ENCODE measurements around the gene CWC15. TPM values are rescaled to one million over a fixed set of nuclear protein-coding genes. Genes with fewer than 3 reads are reported as not detected.

CWC15 gene
- total RNA-seq, 1 experiment from 2014 or later = 56.9 TPM

DNA sequence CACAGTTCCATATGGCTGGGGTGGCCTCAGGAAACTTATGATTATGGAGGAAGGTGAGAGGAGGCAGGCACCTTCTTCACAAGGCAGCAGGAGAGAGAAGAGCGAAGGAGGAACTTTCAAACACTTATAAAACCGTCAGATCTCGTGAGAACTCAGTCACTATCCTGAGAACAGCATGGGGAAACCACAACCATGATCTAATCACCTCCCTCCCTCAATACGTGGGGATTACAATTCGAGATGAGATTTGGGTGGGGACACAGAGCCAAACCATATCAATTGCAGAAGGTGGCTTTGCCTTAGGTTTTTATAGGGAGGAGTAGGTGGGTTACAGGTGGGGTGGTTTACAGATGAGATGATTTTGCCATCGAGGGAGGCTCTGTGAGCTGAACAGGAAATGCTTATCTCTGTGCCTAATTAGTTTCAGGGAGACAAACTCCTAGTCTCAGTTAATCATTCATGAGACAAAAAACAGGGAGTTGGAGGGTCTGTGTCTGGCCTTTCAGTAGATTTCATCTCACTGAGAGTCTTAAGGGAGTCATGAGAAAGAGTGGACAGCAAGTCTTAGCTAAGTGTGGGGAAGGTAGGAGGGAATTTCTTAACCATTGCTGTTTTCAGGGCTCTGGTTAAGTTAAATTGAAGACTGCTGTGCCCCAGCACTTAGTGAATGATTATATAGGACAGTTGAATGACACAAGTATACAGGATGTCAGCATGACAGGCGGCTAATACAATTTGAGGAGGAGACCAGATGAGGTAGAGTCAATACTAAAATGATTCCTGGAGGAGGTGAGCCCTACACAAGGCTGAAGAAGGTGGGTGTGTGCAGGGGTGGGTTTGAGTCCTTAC lies 47.7 kb downstream of the CWC15 start:
- POLR2A ChIA-PET (ENCODE audit: unreplicated experiment) = no interaction called here
- no peaks in the 10 kb centered on the region for H3K9me3 ChIP-seq (ENCODE audit: low read length)
- no peaks in the 10 kb centered on the region for H3K36me3 ChIP-seq (ENCODE audit: low read depth, low read length)
- no peak overlapping the region for H3K27ac ChIP-seq (ENCODE audit: low read length)
- intact Hi-C loops (cut with micrococcal nuclease) = no loop called here
- H3K4me3 ChIP-seq (ENCODE audit: low read length) = no peak overlapping the region
- H3K4me1 ChIP-seq (ENCODE audit: insufficient read depth, low read length) = no peaks in the 10 kb centered on the region
- H3K4me2 ChIP-seq (ENCODE audit: low read length) = no peak overlapping the region
- TF ChIP-seq EZH2phosphoT487 (IDR thresholded peaks at IDR 0.05; ENCODE audit: borderline replicate concordance, low read length) = no peak
- TF ChIP-seq EZH2 (IDR thresholded peaks at IDR 0.05; ENCODE audit: low read length, unreplicated experiment) = no peak
- TF ChIP-seq CTCF (conservative IDR thresholded peaks at IDR 0.05; ENCODE audit: low read depth, low read length) = no peak
- ATAC-seq (no peak), DNase-seq (no peak)
- H3K9ac ChIP-seq (ENCODE audit: low read length) = no peak overlapping the region
- no peak overlapping the region for H2AFZ ChIP-seq (ENCODE audit: low read length)
- H3K9me2 ChIP-seq (replicated peaks; ENCODE audit: low read length) = no peaks in the 10 kb centered on the region
- no peaks in the 10 kb centered on the region for H3K27me3 ChIP-seq (ENCODE audit: low read length)
- no peaks in the 10 kb centered on the region for H3K79me2 ChIP-seq (ENCODE audit: low read length)
- no peaks in the 10 kb centered on the region for H3F3A ChIP-seq (ENCODE audit: low read length, unreplicated experiment)
- no peaks in the 10 kb centered on the region for H4K20me1 ChIP-seq (ENCODE audit: low read length)
- no TSS peak for BruUV-seq (replicated peaks)
- CTCF ChIA-PET = no interaction called here

DNA sequence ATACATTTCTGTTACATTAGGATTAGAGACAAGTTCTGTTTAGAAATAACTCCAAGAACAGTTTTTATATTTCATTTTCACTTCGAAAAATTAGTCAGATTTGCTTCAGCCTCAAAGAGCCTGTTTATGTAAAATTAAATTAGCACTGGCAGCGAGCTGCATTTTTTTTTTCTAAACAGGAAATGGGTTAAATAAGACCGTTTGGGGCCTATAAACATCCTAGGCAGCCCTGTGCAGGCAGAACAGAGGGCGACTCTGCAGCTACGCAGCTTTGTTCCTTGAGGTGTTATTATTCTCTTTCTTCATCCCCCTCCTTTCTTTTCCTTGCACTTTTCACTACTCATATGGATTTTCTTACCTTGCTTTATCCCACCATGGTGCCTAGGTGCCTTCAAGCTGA lies 48.7 kb downstream of the CWC15 start:
- no peaks in the 10 kb centered on the region for H3K36me3 ChIP-seq (ENCODE audit: low read depth, low read length)
- H3K4me2 ChIP-seq (ENCODE audit: low read length) = no peak overlapping the region
- intact Hi-C loops (cut with micrococcal nuclease) = no loop called here
- H3F3A ChIP-seq (ENCODE audit: low read length, unreplicated experiment) = no peaks in the 10 kb centered on the region
- no peaks in the 10 kb centered on the region for H3K9me3 ChIP-seq (ENCODE audit: low read length)
- H3K79me2 ChIP-seq (ENCODE audit: low read length) = no peaks in the 10 kb centered on the region
- H3K4me3 ChIP-seq (ENCODE audit: low read length) = no peak overlapping the region
- no peaks in the 10 kb centered on the region for H3K9me2 ChIP-seq (replicated peaks; ENCODE audit: low read length)
- no peak overlapping the region for H3K27ac ChIP-seq (ENCODE audit: low read length)
- H2AFZ ChIP-seq (ENCODE audit: low read length) = no peak overlapping the region
- H3K27me3 ChIP-seq (ENCODE audit: low read length) = no peaks in the 10 kb centered on the region
- POLR2A ChIA-PET (ENCODE audit: unreplicated experiment) = no interaction called here
- ATAC-seq = no peak
- H4K20me1 ChIP-seq (ENCODE audit: low read length) = no peaks in the 10 kb centered on the region
- no peak for DNase-seq
- H3K9ac ChIP-seq (ENCODE audit: low read length) = no peak overlapping the region
- BruUV-seq (replicated peaks) = no TSS peak
- no peak for TF ChIP-seq CTCF (conservative IDR thresholded peaks at IDR 0.05; ENCODE audit: low read depth, low read length)
- TF ChIP-seq EZH2 (IDR thresholded peaks at IDR 0.05; ENCODE audit: low read length, unreplicated experiment) = no peak
- no peak for TF ChIP-seq EZH2phosphoT487 (IDR thresholded peaks at IDR 0.05; ENCODE audit: borderline replicate concordance, low read length)
- no peaks in the 10 kb centered on the region for H3K4me1 ChIP-seq (ENCODE audit: insufficient read depth, low read length)
- CTCF ChIA-PET = no interaction called here

DNA sequence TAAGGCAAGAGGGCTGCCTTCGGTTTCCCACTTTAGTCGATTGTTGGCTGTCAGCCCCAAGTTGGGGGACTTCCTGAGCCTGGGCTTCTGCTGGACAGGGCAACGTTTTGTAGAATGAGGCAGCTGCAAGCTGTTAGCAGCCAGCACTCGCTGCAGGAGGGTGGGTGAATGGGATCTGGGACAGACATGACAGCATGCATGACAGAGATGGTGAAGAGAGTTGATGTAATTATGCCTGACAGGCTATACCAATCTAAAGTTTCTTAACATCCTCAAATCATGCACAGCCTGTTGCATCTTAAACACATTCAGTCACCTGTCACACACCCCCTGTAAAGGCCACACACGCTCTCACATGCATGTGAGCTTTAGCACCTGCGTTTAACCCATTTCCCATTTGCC lies 49.2 kb downstream of the CWC15 start:
- H3K9me3 ChIP-seq (ENCODE audit: low read length) = no peaks in the 10 kb centered on the region
- H3K4me2 ChIP-seq (ENCODE audit: low read length) = no peak overlapping the region
- H3K27ac ChIP-seq (ENCODE audit: low read length) = no peak overlapping the region
- H4K20me1 ChIP-seq (ENCODE audit: low read length) = no peaks in the 10 kb centered on the region
- TF ChIP-seq CTCF (conservative IDR thresholded peaks at IDR 0.05; ENCODE audit: low read depth, low read length) (no peak), EZH2 (IDR thresholded peaks at IDR 0.05; ENCODE audit: low read length, unreplicated experiment) (no peak), EZH2phosphoT487 (IDR thresholded peaks at IDR 0.05; ENCODE audit: borderline replicate concordance, low read length) (no peak)
- H3K9ac ChIP-seq (ENCODE audit: low read length) = no peak overlapping the region
- intact Hi-C loops (cut with micrococcal nuclease) = no loop called here
- no peak overlapping the region for H3K4me3 ChIP-seq (ENCODE audit: low read length)
- no peaks in the 10 kb centered on the region for H3K79me2 ChIP-seq (ENCODE audit: low read length)
- no peaks in the 10 kb centered on the region for H3K4me1 ChIP-seq (ENCODE audit: insufficient read depth, low read length)
- BruUV-seq (replicated peaks) = no TSS peak
- no peaks in the 10 kb centered on the region for H3K36me3 ChIP-seq (ENCODE audit: low read depth, low read length)
- ChIA-PET POLR2A (ENCODE audit: unreplicated experiment) (no interaction called here), CTCF (no interaction called here)
- DNase-seq (no peak), ATAC-seq (no peak)
- H3K27me3 ChIP-seq (ENCODE audit: low read length) = no peaks in the 10 kb centered on the region
- no peaks in the 10 kb centered on the region for H3F3A ChIP-seq (ENCODE audit: low read length, unreplicated experiment)
- H3K9me2 ChIP-seq (replicated peaks; ENCODE audit: low read length) = no peaks in the 10 kb centered on the region
- H2AFZ ChIP-seq (ENCODE audit: low read length) = no peak overlapping the region
